ENCODE measurements around the gene MYBPC2.

GRCh38 chr19:50512999-50513745, 80.5 kb downstream of the MYBPC2 start:
- TF ChIP-seq CTCF (IDR thresholded peaks at IDR 0.05) (no peak), EZH2 (IDR thresholded peaks at IDR 0.05; ENCODE audit: borderline replicate concordance, insufficient read depth, low read depth, low read length, poor library complexity, severe bottlenecking) (no peak)

All from B cell (primary cell).